ENCODE results near the gene SUPT16H.

Gene SUPT16H

DNA sequence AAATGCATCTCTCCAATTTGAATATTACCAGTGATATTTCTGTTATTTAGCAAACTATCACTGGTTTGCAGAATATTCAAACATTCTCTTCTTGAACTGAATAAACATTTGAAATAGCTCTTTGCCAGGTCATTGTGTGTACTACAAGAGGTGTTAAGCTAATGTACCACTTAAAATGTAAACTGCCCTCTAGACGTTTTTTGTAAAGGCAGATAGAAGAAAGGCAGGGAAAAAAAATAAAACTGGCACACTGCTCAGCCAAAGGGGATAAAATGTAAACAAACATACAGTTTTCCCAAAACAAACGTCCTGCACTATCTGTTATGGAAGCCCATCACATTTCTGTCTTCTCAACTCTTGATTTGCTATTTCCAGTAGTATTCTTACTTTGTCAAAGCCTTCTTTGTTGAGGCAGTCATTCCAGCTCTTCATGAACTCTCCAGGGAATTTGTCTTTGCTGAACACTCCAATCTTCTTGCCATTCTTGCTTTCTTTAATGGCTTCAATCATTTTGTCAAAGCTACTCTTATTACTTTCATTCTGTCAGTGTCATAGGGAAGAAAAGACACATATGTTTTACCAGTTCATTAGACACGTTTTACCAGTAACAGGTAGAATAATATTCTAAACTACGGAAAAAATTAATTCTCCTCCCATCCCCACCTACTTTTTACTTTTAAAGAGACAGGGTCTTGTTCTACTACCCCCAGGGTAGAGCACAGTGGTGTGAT is 13.7 kb downstream of the SUPT16H start:
- H3K27ac ChIP-seq = no peak overlapping the region
- no peaks in the 10 kb centered on the region for H3K27me3 ChIP-seq
- no peaks in the 10 kb centered on the region for H3K9me3 ChIP-seq
- H3K4me1 ChIP-seq (ENCODE audit: control insufficient read depth in 1 of 2, insufficient read depth in 1 of 2, low read depth in 1 of 2, low read length in 1 of 2) = no peaks in the 10 kb centered on the region
- no peak overlapping the region for H3K4me3 ChIP-seq (ENCODE audit: low read depth in 1 of 2, low read length in 1 of 2)
- TF ChIP-seq, protein P1, sequence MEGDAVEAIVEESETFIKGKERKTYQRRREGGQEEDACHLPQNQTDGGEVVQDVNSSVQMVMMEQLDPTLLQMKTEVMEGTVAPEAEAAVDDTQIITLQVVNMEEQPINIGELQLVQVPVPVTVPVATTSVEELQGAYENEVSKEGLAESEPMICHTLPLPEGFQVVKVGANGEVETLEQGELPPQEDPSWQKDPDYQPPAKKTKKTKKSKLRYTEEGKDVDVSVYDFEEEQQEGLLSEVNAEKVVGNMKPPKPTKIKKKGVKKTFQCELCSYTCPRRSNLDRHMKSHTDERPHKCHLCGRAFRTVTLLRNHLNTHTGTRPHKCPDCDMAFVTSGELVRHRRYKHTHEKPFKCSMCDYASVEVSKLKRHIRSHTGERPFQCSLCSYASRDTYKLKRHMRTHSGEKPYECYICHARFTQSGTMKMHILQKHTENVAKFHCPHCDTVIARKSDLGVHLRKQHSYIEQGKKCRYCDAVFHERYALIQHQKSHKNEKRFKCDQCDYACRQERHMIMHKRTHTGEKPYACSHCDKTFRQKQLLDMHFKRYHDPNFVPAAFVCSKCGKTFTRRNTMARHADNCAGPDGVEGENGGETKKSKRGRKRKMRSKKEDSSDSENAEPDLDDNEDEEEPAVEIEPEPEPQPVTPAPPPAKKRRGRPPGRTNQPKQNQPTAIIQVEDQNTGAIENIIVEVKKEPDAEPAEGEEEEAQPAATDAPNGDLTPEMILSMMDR (IDR thresholded peaks at IDR 0.05) = no peak
- peaks cover 71% of the 10 kb centered on the region for H3K36me3 ChIP-seq

DNA sequence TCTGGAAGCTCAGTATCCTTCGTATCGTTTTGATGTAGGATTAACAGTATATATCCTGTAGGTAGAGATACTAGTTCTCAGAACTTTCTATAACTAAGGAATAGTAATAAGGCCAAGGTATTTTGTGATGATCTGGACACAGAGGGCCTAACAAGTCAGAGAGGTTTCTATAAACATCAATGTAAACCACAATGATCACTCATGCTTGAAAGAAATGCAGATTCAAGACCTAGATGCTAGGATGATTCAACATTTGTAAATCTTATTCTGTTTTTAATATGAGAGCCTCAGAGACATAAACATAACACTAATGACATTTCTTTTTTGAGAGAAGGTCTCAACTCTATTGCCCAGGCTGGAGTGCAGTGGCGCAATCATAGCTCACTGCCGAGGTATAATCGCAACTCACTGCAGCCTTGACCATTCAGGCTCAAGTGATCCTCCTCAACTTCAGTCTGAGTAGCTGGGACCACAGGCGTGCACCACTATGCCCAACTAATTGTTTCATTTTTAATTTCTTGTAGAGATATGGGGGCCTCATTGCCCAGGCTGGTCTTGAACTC is 16.2 kb downstream of the SUPT16H start:
- H3K9me3 ChIP-seq = no peaks in the 10 kb centered on the region
- H3K27ac ChIP-seq = no peak overlapping the region
- H3K36me3 ChIP-seq = peaks cover 96% of the 10 kb centered on the region
- H3K27me3 ChIP-seq = no peaks in the 10 kb centered on the region
- H3K4me3 ChIP-seq (ENCODE audit: low read depth in 1 of 2, low read length in 1 of 2) = no peak overlapping the region
- H3K4me1 ChIP-seq (ENCODE audit: control insufficient read depth in 1 of 2, insufficient read depth in 1 of 2, low read depth in 1 of 2, low read length in 1 of 2) = no peaks in the 10 kb centered on the region
- TF ChIP-seq, protein P1 (IDR thresholded peaks at IDR 0.05) = no peak

DNA sequence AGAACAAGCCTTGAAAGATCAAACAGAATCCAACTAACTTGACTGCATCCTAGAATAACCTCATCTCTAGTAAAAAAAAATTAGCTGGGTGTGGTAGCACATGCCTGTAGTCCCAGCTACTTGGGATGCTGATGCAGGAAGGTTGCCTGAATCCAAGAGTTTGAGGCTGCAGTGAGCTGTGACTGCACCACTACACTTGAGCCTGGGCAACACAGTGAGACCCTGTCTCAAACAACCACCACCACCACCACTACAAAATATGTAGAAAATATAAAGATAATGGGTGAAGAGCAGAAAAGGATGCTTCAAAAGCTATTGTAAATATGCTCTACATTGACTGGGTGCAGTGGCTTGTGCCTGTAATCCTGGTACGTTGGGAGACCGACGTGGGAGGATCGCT is 27.3 kb downstream of the SUPT16H start:
- H3K27ac ChIP-seq = no peak overlapping the region
- TF ChIP-seq, protein P1 (IDR thresholded peaks at IDR 0.05) = no peak
- H3K27me3 ChIP-seq = no peaks in the 10 kb centered on the region
- H3K4me3 ChIP-seq (ENCODE audit: low read depth in 1 of 2, low read length in 1 of 2) = no peak overlapping the region
- H3K4me1 ChIP-seq (ENCODE audit: control insufficient read depth in 1 of 2, insufficient read depth in 1 of 2, low read depth in 1 of 2, low read length in 1 of 2) = peaks cover 9 to 10% of the 10 kb centered on the region in 2 experiments
- no peaks in the 10 kb centered on the region for H3K9me3 ChIP-seq
- peaks cover 81% of the 10 kb centered on the region for H3K36me3 ChIP-seq

DNA sequence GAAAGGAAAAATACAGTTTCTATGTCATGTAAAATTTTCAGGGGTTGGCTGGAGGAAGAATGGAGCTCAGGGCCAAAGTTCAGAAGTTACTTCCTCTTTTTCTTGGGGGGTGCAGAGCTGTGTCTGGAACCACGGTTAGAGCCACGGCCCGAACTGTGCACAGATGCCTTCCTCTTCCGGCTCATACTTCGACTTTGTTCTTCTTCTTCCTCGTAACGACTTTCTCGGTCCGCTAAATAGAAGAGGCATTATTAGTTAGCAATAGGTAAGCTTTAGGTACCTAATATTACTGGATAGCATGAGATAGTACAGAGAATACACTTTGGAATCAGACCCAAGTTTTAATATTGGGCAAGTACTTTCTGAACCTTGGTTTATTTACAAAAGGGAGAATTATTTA is 31.2 kb downstream of the SUPT16H start:
- H3K4me1 ChIP-seq (ENCODE audit: control insufficient read depth in 1 of 2, insufficient read depth in 1 of 2, low read depth in 1 of 2, low read length in 1 of 2) = peaks cover 9 to 10% of the 10 kb centered on the region in 2 experiments
- peaks cover 54% of the 10 kb centered on the region for H3K36me3 ChIP-seq
- peak overlapping the region; percentile 79 for H3K27ac ChIP-seq
- TF ChIP-seq, protein P1 (IDR thresholded peaks at IDR 0.05) = no peak
- no peaks in the 10 kb centered on the region for H3K9me3 ChIP-seq
- peak overlapping the region in 1 of 2 experiments; percentile 20 for H3K4me3 ChIP-seq (ENCODE audit: low read depth in 1 of 2, low read length in 1 of 2)
- H3K27me3 ChIP-seq = no peaks in the 10 kb centered on the region

DNA sequence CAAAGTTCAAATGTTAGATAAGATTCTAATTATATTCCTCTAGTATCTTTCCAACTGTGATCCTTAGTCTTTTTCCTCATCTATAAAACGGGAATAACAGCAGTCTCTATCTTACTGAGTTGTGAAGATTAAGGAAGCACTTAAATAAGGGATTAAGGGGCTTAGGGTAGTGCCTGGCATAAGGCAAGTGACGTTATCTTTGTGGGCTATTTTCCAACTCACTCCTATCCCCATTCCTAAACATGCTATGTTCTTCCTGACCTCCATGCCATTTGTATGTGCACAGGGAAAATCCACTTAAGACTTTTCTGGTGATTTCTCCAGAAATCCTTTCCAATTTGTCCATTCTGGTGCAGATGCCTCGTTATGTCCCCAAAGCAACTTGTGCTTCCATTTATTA is 33.3 kb downstream of the SUPT16H start:
- Histone ChIP-seq H3K27me3 (no peaks in the 10 kb centered on the region), H3K4me3 (ENCODE audit: low read depth in 1 of 2, low read length in 1 of 2) (no peak overlapping the region), H3K36me3 (peaks cover 34% of the 10 kb centered on the region), H3K4me1 (ENCODE audit: control insufficient read depth in 1 of 2, insufficient read depth in 1 of 2, low read depth in 1 of 2, low read length in 1 of 2) (peaks cover 9 to 10% of the 10 kb centered on the region in 2 experiments), H3K27ac (peak overlapping the region; percentile 26), H3K9me3 (no peaks in the 10 kb centered on the region)
- TF ChIP-seq, protein P1 (IDR thresholded peaks at IDR 0.05) = no peak
